ENCODE results near the gene CETN1.

DNA sequence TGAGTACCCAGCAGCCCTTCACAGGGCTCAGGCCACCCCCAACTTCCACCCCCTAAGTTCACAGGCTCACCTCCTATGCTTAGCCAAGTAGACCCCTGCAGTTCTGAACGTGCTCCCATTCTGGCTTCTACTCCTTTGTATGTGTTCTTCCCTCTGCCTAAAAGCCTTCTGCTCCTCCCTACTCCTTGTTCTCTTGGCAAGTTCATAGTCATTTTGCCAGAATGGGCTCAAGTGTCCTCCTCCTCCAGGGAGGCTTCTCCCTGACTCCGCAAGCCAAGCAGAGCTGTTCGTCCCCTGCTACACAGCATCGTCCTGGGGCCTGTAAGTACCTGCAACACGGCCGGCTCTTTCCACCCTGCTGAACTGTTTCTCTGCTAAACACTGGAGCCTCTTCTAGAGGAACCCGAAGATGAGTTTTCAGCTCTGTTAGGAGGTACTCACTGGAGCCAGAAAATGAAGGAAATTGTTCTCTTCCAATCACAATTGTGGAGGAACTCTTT lies 14.6 kb upstream of the CETN1 start:
- TF ChIP-seq, protein P1, sequence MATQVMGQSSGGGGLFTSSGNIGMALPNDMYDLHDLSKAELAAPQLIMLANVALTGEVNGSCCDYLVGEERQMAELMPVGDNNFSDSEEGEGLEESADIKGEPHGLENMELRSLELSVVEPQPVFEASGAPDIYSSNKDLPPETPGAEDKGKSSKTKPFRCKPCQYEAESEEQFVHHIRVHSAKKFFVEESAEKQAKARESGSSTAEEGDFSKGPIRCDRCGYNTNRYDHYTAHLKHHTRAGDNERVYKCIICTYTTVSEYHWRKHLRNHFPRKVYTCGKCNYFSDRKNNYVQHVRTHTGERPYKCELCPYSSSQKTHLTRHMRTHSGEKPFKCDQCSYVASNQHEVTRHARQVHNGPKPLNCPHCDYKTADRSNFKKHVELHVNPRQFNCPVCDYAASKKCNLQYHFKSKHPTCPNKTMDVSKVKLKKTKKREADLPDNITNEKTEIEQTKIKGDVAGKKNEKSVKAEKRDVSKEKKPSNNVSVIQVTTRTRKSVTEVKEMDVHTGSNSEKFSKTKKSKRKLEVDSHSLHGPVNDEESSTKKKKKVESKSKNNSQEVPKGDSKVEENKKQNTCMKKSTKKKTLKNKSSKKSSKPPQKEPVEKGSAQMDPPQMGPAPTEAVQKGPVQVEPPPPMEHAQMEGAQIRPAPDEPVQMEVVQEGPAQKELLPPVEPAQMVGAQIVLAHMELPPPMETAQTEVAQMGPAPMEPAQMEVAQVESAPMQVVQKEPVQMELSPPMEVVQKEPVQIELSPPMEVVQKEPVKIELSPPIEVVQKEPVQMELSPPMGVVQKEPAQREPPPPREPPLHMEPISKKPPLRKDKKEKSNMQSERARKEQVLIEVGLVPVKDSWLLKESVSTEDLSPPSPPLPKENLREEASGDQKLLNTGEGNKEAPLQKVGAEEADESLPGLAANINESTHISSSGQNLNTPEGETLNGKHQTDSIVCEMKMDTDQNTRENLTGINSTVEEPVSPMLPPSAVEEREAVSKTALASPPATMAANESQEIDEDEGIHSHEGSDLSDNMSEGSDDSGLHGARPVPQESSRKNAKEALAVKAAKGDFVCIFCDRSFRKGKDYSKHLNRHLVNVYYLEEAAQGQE (IDR thresholded peaks at IDR 0.05; ENCODE audit: insufficient read depth in 1 of 2, low read depth in 2 of 2, low read length in 2 of 2): no peak
- TF ChIP-seq SIN3A (IDR thresholded peaks at IDR 0.05; ENCODE audit: borderline replicate concordance, insufficient read depth, low read length): no peak

All from PFSK-1 (cell line).